ENCODE data around the gene NPAS3.

Gene NPAS3

GRCh38 chr14:33792720-33793368 lies 854.2 kb downstream of the NPAS3 start:
- Mint-ChIP-seq H3K27ac (no peak overlapping the region), H3K4me3 (no peak overlapping the region)

GRCh38 chr14:33793398-33794110 lies 854.9 kb downstream of the NPAS3 start:
- Mint-ChIP-seq H3K9me3 (no peaks in the 10 kb centered on the region), H3K27ac (no peak overlapping the region), H3K4me3 (no peak overlapping the region), H3K36me3 (no peaks in the 10 kb centered on the region), H3K27me3 (peaks cover 5% of the 10 kb centered on the region), H3K4me1 (peaks cover 6% of the 10 kb centered on the region)
- no peak for DNase-seq (ENCODE audit: low spot score in 2 of 2)
- ATAC-seq (ENCODE audit: low read depth) = no peak

More at GRCh38 chr14:33792720-33793368, 854.2 kb downstream of the NPAS3 start:
- Mint-ChIP-seq H3K4me1 (peaks cover 6% of the 10 kb centered on the region), H3K27me3 (peaks cover 2% of the 10 kb centered on the region), H3K36me3 (no peaks in the 10 kb centered on the region), H3K9me3 (no peaks in the 10 kb centered on the region)
- peak; percentile 42 to 54 for DNase-seq (ENCODE audit: low spot score in 2 of 2)
- ATAC-seq (ENCODE audit: low read depth) = peak; percentile 37

- H3K4me3 Mint-ChIP-seq = no peak overlapping the region
- H3K9me3 Mint-ChIP-seq = no peaks in the 10 kb centered on the region
- H3K4me1 Mint-ChIP-seq = peaks cover 6% of the 10 kb centered on the region
- no peak for DNase-seq (ENCODE audit: low spot score in 2 of 2)
- no peak for ATAC-seq (ENCODE audit: low read depth)
- no peak overlapping the region for H3K27ac Mint-ChIP-seq
- peaks cover 5% of the 10 kb centered on the region for H3K27me3 Mint-ChIP-seq
- no peaks in the 10 kb centered on the region for H3K36me3 Mint-ChIP-seq
Measured at GRCh38 chr14:33794791-33795305, 856.2 kb downstream of the NPAS3 start.

- no peak overlapping the region for H3K27ac Mint-ChIP-seq
- no peak for DNase-seq (ENCODE audit: low spot score in 2 of 2)
- peaks cover 3% of the 10 kb centered on the region for H3K36me3 Mint-ChIP-seq
- peaks cover 3% of the 10 kb centered on the region for H3K9me3 Mint-ChIP-seq
- H3K27me3 Mint-ChIP-seq = peaks cover 8% of the 10 kb centered on the region
- no peak overlapping the region for H3K4me3 Mint-ChIP-seq
- H3K4me1 Mint-ChIP-seq = peaks cover 6% of the 10 kb centered on the region
- ATAC-seq (ENCODE audit: low read depth) = no peak
Measured at GRCh38 chr14:33796356-33796755, 857.7 kb downstream of the NPAS3 start.

- Mint-ChIP-seq H3K4me1 (no peaks in the 10 kb centered on the region), H3K9me3 (peaks cover 3% of the 10 kb centered on the region), H3K27me3 (peaks cover 11% of the 10 kb centered on the region), H3K4me3 (no peak overlapping the region), H3K36me3 (peaks cover 3% of the 10 kb centered on the region), H3K27ac (no peak overlapping the region)
- DNase-seq (ENCODE audit: low spot score in 2 of 2) (no peak), ATAC-seq (ENCODE audit: low read depth) (no peak)
Measured at GRCh38 chr14:33799705-33800570, 861.3 kb downstream of the NPAS3 start.

GRCh38 chr14:33800735-33801163 lies 862.1 kb downstream of the NPAS3 start:
- peaks cover 9% of the 10 kb centered on the region for H3K27me3 Mint-ChIP-seq
- H3K4me3 Mint-ChIP-seq = no peak overlapping the region
- H3K27ac Mint-ChIP-seq = no peak overlapping the region
- ATAC-seq (ENCODE audit: low read depth) (no peak), DNase-seq (ENCODE audit: low spot score in 2 of 2) (no peak)
- H3K36me3 Mint-ChIP-seq = peaks cover 3% of the 10 kb centered on the region
- H3K9me3 Mint-ChIP-seq = peaks cover 3% of the 10 kb centered on the region
- no peaks in the 10 kb centered on the region for H3K4me1 Mint-ChIP-seq

- DNase-seq (ENCODE audit: low spot score in 2 of 2) = no peak
- Mint-ChIP-seq H3K9me3 (peaks cover 3% of the 10 kb centered on the region), H3K36me3 (peaks cover 3% of the 10 kb centered on the region), H3K4me1 (no peaks in the 10 kb centered on the region), H3K27ac (no peak overlapping the region), H3K4me3 (no peak overlapping the region), H3K27me3 (peaks cover 9% of the 10 kb centered on the region)
- ATAC-seq (ENCODE audit: low read depth) = no peak
Measured at GRCh38 chr14:33802737-33803136, 864.1 kb downstream of the NPAS3 start.

- H3K27ac Mint-ChIP-seq = no peak overlapping the region
- H3K4me1 Mint-ChIP-seq = no peaks in the 10 kb centered on the region
- peaks cover 4% of the 10 kb centered on the region for H3K9me3 Mint-ChIP-seq
- peaks cover 6% of the 10 kb centered on the region for H3K27me3 Mint-ChIP-seq
- H3K36me3 Mint-ChIP-seq = peaks cover 3% of the 10 kb centered on the region
- no peak overlapping the region for H3K4me3 Mint-ChIP-seq
- ATAC-seq (ENCODE audit: low read depth) = no peak
- DNase-seq (ENCODE audit: low spot score in 2 of 2) = no peak
Measured at GRCh38 chr14:33805593-33805992, 866.9 kb downstream of the NPAS3 start.

GRCh38 chr14:33806905-33807304 lies 868.2 kb downstream of the NPAS3 start:
- no peak for ATAC-seq (ENCODE audit: low read depth)
- no peak for DNase-seq (ENCODE audit: low spot score in 2 of 2)
- H3K27me3 Mint-ChIP-seq = peaks cover 5% of the 10 kb centered on the region
- H3K36me3 Mint-ChIP-seq = no peaks in the 10 kb centered on the region
- no peak overlapping the region for H3K27ac Mint-ChIP-seq
- peaks cover 1% of the 10 kb centered on the region for H3K9me3 Mint-ChIP-seq
- H3K4me1 Mint-ChIP-seq = no peaks in the 10 kb centered on the region
- H3K4me3 Mint-ChIP-seq = no peak overlapping the region

GRCh38 chr14:33808187-33808586 lies 869.5 kb downstream of the NPAS3 start:
- peaks cover 1% of the 10 kb centered on the region for H3K9me3 Mint-ChIP-seq
- H3K27ac Mint-ChIP-seq = no peak overlapping the region

GRCh38 chr14:33809396-33809981 lies 870.8 kb downstream of the NPAS3 start:
- no peak for DNase-seq (ENCODE audit: low spot score in 2 of 2)
- Mint-ChIP-seq H3K27ac (no peak overlapping the region), H3K4me3 (no peak overlapping the region), H3K36me3 (no peaks in the 10 kb centered on the region), H3K4me1 (no peaks in the 10 kb centered on the region), H3K9me3 (peaks cover 2% of the 10 kb centered on the region), H3K27me3 (peaks cover 3% of the 10 kb centered on the region)
- no peak for ATAC-seq (ENCODE audit: low read depth)

More at GRCh38 chr14:33808187-33808586, 869.5 kb downstream of the NPAS3 start:
- DNase-seq (ENCODE audit: low spot score in 2 of 2) (no peak), ATAC-seq (ENCODE audit: low read depth) (no peak)
- Mint-ChIP-seq H3K4me1 (no peaks in the 10 kb centered on the region), H3K27me3 (peaks cover 3% of the 10 kb centered on the region), H3K4me3 (no peak overlapping the region), H3K36me3 (no peaks in the 10 kb centered on the region)

GRCh38 chr14:33810308-33810707 lies 871.6 kb downstream of the NPAS3 start:
- DNase-seq (ENCODE audit: low spot score in 2 of 2) (no peak), ATAC-seq (ENCODE audit: low read depth) (no peak)
- Mint-ChIP-seq H3K36me3 (no peaks in the 10 kb centered on the region), H3K27me3 (peaks cover 3% of the 10 kb centered on the region), H3K27ac (no peak overlapping the region), H3K4me1 (no peaks in the 10 kb centered on the region), H3K9me3 (peaks cover 2% of the 10 kb centered on the region), H3K4me3 (no peak overlapping the region)

- H3K36me3 Mint-ChIP-seq = no peaks in the 10 kb centered on the region
- no peaks in the 10 kb centered on the region for H3K4me1 Mint-ChIP-seq
- peaks cover 3% of the 10 kb centered on the region for H3K27me3 Mint-ChIP-seq
- DNase-seq (ENCODE audit: low spot score in 2 of 2) (no peak), ATAC-seq (ENCODE audit: low read depth) (no peak)
- H3K27ac Mint-ChIP-seq = no peak overlapping the region
- peaks cover 2% of the 10 kb centered on the region for H3K9me3 Mint-ChIP-seq
- no peak overlapping the region for H3K4me3 Mint-ChIP-seq
Measured at GRCh38 chr14:33811721-33812120, 873.0 kb downstream of the NPAS3 start.

Measured in memory B cell (primary cell).